Dendritic cell treated with granulocyte-macrophage colony-stimulating factor and Interleukin-4, amounts not matched to agents 40 ng/mL and 50 ng/mL, for 4 days (primary cell): ENCODE measurements around the gene CCDC174.
"Not testable (repeated sequence)": the region's sequence is repeated elsewhere in the genome, so short reads cannot be mapped to it uniquely, and the experiment has no call there.

Experiments used
- H3K27ac Mint-ChIP-seq: one replicate; pipeline ENCODE4 v1.8.0; 2022; ENCODE audit warnings: mild to moderate bottlenecking, mixed read lengths
- H3K27me3 Mint-ChIP-seq: one replicate; pipeline ENCODE4 v1.8.0; 2022; ENCODE audit warnings: mild to moderate bottlenecking, mixed read lengths
- H3K36me3 Mint-ChIP-seq: one replicate; pipeline ENCODE4 v1.8.0; 2022; ENCODE audit warnings: low read depth, mixed read lengths
- H3K4me1 Mint-ChIP-seq: one replicate; pipeline ENCODE4 v1.8.0; 2022; ENCODE audit warnings: low read depth, mixed read lengths
- H3K4me3 Mint-ChIP-seq: one replicate; pipeline ENCODE4 v1.8.0; 2022; ENCODE audit warnings: mild to moderate bottlenecking, moderate library complexity, mixed read lengths
- H3K9me3 Mint-ChIP-seq: one replicate; pipeline ENCODE4 v1.8.0; 2022; ENCODE audit warnings: mixed read lengths
- intact Hi-C: fragments of 100-400 bp; cut with micrococcal nuclease; formaldehyde crosslinking; loops from one replicate; pipeline ENCODE4 v1.15.0; 2022

Gene CCDC174

GRCh38 chr3:14651440-14652251 is at the start of gene CCDC174:
TSS of gene CCDC174 (plus strand) at chr3:14651762. CDS start at chr3:14651837, 75 bp downstream.
- H3K4me1 Mint-ChIP-seq = peaks cover 41% of the 10 kb centered on the region
- H3K27ac Mint-ChIP-seq = peak within 1 kb of the TSS; percentile 96
- peaks cover 28% of the 10 kb centered on the region for H3K36me3 Mint-ChIP-seq
- intact Hi-C loops = loop anchor here (2.0 to 10.0 kb wide), 5 partner anchors 413 to 951 kb away; partner anchors contain the start of genes BTD, CHCHD4, HACL1 and LSM3
- H3K9me3 Mint-ChIP-seq = no peaks in the 10 kb centered on the region
- no peaks in the 10 kb centered on the region for H3K27me3 Mint-ChIP-seq
- H3K4me3 Mint-ChIP-seq = peak within 1 kb of the TSS; percentile 100

GRCh38 chr3:14602006-14602803 is 49.4 kb upstream of the CCDC174 start:
- H3K27me3 Mint-ChIP-seq = peaks cover 69% of the 10 kb centered on the region
- no peak overlapping the region for H3K27ac Mint-ChIP-seq
- H3K4me1 Mint-ChIP-seq = peaks cover 4% of the 10 kb centered on the region
- no peaks in the 10 kb centered on the region for H3K36me3 Mint-ChIP-seq
- no peaks in the 10 kb centered on the region for H3K9me3 Mint-ChIP-seq
- H3K4me3 Mint-ChIP-seq = no peak overlapping the region
- intact Hi-C loops = no loop called here

- Mint-ChIP-seq H3K9me3 (no peaks in the 10 kb centered on the region), H3K4me1 (peaks cover 4% of the 10 kb centered on the region), H3K27ac (no peak overlapping the region), H3K27me3 (peaks cover 70% of the 10 kb centered on the region), H3K36me3 (no peaks in the 10 kb centered on the region), H3K4me3 (no peak overlapping the region)
- intact Hi-C loops = no loop called here
These were observed 48.5 kb upstream of the CCDC174 start for GRCh38 chr3:14602804-14603644.

- Mint-ChIP-seq H3K27ac (no peak overlapping the region), H3K27me3 (peaks cover 64% of the 10 kb centered on the region)
- intact Hi-C loops = no loop called here
These were observed 46.5 kb upstream of the CCDC174 start for GRCh38 chr3:14605067-14605466.

GRCh38 chr3:14605744-14606143 is 45.8 kb upstream of the CCDC174 start:
- Mint-ChIP-seq H3K9me3 (no peaks in the 10 kb centered on the region), H3K4me1 (peaks cover 4% of the 10 kb centered on the region), H3K27me3 (peaks cover 61% of the 10 kb centered on the region), H3K36me3 (no peaks in the 10 kb centered on the region), H3K27ac (no peak overlapping the region), H3K4me3 (no peak overlapping the region)
- intact Hi-C loops = no loop called here

More at GRCh38 chr3:14605067-14605466, 46.5 kb upstream of the CCDC174 start:
- H3K4me3 Mint-ChIP-seq = no peak overlapping the region
- no peaks in the 10 kb centered on the region for H3K36me3 Mint-ChIP-seq
- H3K4me1 Mint-ChIP-seq = peaks cover 4% of the 10 kb centered on the region
- H3K9me3 Mint-ChIP-seq = no peaks in the 10 kb centered on the region

- H3K27me3 Mint-ChIP-seq = peaks cover 51% of the 10 kb centered on the region
- intact Hi-C loops = no loop called here
- H3K4me1 Mint-ChIP-seq = peaks cover 4% of the 10 kb centered on the region
- no peaks in the 10 kb centered on the region for H3K9me3 Mint-ChIP-seq
- H3K4me3 Mint-ChIP-seq = no peak overlapping the region
- H3K36me3 Mint-ChIP-seq = no peaks in the 10 kb centered on the region
- no peak overlapping the region for H3K27ac Mint-ChIP-seq
These were observed 44.8 kb upstream of the CCDC174 start for GRCh38 chr3:14606669-14607339.

- Mint-ChIP-seq H3K36me3 (no peaks in the 10 kb centered on the region), H3K4me1 (peaks cover 4% of the 10 kb centered on the region), H3K27me3 (peaks cover 47% of the 10 kb centered on the region), H3K9me3 (no peaks in the 10 kb centered on the region), H3K27ac (no peak overlapping the region), H3K4me3 (no peak overlapping the region)
- intact Hi-C loops = no loop called here
These were observed 43.3 kb upstream of the CCDC174 start for GRCh38 chr3:14608298-14608697.

GRCh38 chr3:14609058-14609457 is 42.5 kb upstream of the CCDC174 start:
- intact Hi-C loops, H3K36me3 Mint-ChIP-seq, H3K27ac Mint-ChIP-seq, H3K9me3 Mint-ChIP-seq, H3K4me1 Mint-ChIP-seq, H3K4me3 Mint-ChIP-seq: not testable (repeated sequence)
- H3K27me3 Mint-ChIP-seq = peaks cover 42% of the 10 kb centered on the region

GRCh38 chr3:14609506-14609905 is 42.1 kb upstream of the CCDC174 start:
- peaks cover 4% of the 10 kb centered on the region for H3K4me1 Mint-ChIP-seq
- H3K27ac Mint-ChIP-seq = no peak overlapping the region
- H3K27me3 Mint-ChIP-seq = peaks cover 44% of the 10 kb centered on the region
- H3K4me3 Mint-ChIP-seq = no peak overlapping the region
- no peaks in the 10 kb centered on the region for H3K36me3 Mint-ChIP-seq
- intact Hi-C loops = no loop called here
- no peaks in the 10 kb centered on the region for H3K9me3 Mint-ChIP-seq

GRCh38 chr3:14609941-14610340 is 41.6 kb upstream of the CCDC174 start:
- Mint-ChIP-seq H3K27me3 (peaks cover 40% of the 10 kb centered on the region), H3K9me3 (no peaks in the 10 kb centered on the region)
- intact Hi-C loops = no loop called here

GRCh38 chr3:14614189-14614588 is 37.4 kb upstream of the CCDC174 start:
- H3K9me3 Mint-ChIP-seq = no peaks in the 10 kb centered on the region
- H3K27ac Mint-ChIP-seq = no peak overlapping the region
- no peaks in the 10 kb centered on the region for H3K4me1 Mint-ChIP-seq
- no peaks in the 10 kb centered on the region for H3K36me3 Mint-ChIP-seq
- peaks cover 29% of the 10 kb centered on the region for H3K27me3 Mint-ChIP-seq
- intact Hi-C loops = no loop called here
- H3K4me3 Mint-ChIP-seq = no peak overlapping the region

More at GRCh38 chr3:14609941-14610340, 41.6 kb upstream of the CCDC174 start:
- H3K4me3 Mint-ChIP-seq = no peak overlapping the region
- H3K4me1 Mint-ChIP-seq = peaks cover 4% of the 10 kb centered on the region
- H3K27ac Mint-ChIP-seq = no peak overlapping the region
- no peaks in the 10 kb centered on the region for H3K36me3 Mint-ChIP-seq

- Mint-ChIP-seq H3K36me3 (no peaks in the 10 kb centered on the region), H3K4me3 (no peak overlapping the region), H3K27ac (no peak overlapping the region), H3K27me3 (peaks cover 27% of the 10 kb centered on the region), H3K9me3 (no peaks in the 10 kb centered on the region), H3K4me1 (no peaks in the 10 kb centered on the region)
- intact Hi-C loops = no loop called here
These were observed 36.7 kb upstream of the CCDC174 start for GRCh38 chr3:14614862-14615261.
